ENCODE results near the gene ZSCAN5A.
"Not testable (repeated sequence)": the region's sequence is repeated elsewhere in the genome, so short reads cannot be mapped to it uniquely, and the experiment has no call there.

The ZSCAN5A gene

GRCh38 chr19:56199687-56200086, 115.0 kb downstream of the ZSCAN5A start:
- no peak for DNase-seq

GRCh38 chr19:56197646-56198045, 117.0 kb downstream of the ZSCAN5A start, which contains the start of gene ZSCAN5B:
Gene ZSCAN5B, minus strand, starts transcription at chr19:56197783. Its CDS starts 4,731 bp downstream, at chr19:56193052.
- not testable (repeated sequence) for DNase-seq

GRCh38 chr19:56193981-56194640, 120.5 kb downstream of the ZSCAN5A start:
- no peak for DNase-seq

- no peak for DNase-seq
Measured at GRCh38 chr19:56191711-56192110, 122.9 kb downstream of the ZSCAN5A start.

GRCh38 chr19:56191115-56191514, 123.5 kb downstream of the ZSCAN5A start:
- no peak for DNase-seq

- no peak for DNase-seq
Measured at GRCh38 chr19:56189785-56190184, 124.9 kb downstream of the ZSCAN5A start.

GRCh38 chr19:56177564-56178243, 136.9 kb downstream of the ZSCAN5A start:
- no peak for DNase-seq

GRCh38 chr19:56176881-56177280, 137.8 kb downstream of the ZSCAN5A start:
- no peak for DNase-seq

- not testable (repeated sequence) for DNase-seq
Measured at GRCh38 chr19:56176310-56176709, 138.3 kb downstream of the ZSCAN5A start.

GRCh38 chr19:56175861-56176307, 138.8 kb downstream of the ZSCAN5A start, which contains the start of gene GALP:
Gene GALP, plus strand, starts transcription at chr19:56176008. Its CDS starts 1,101 bp downstream, at chr19:56177109.
- not testable (repeated sequence) for DNase-seq

GRCh38 chr19:56174550-56174949, 140.1 kb downstream of the ZSCAN5A start:
- no peak for DNase-seq

- no peak for DNase-seq
Measured at GRCh38 chr19:56174086-56174485, 140.6 kb downstream of the ZSCAN5A start.
